Activated CD4-positive, alpha-beta T cell treated with anti-CD3 and anti-CD28 coated beads for 36 hours (primary cell): ENCODE data around the gene DCUN1D2. TPM values are rescaled to one million over a fixed set of nuclear protein-coding genes. Genes with fewer than 3 reads are reported as not detected.

Experiments
- ATAC-seq: fragments of 200-7000 bp; cut with Tn5 transposase; one replicate; pipeline ENCODE4 v1.10.0; 2021; ENCODE audit warnings: mild to moderate bottlenecking, moderate library complexity
- CTCF ChIA-PET: fragments of 350-600 bp; sonication (Branson Sonifier 250); formaldehyde crosslinking; loops from one replicate; lab custom pipeline; 2021; ENCODE audit warnings: antibody characterized with exemption; lab: Charles Lee
- POLR2A ChIA-PET: fragments of 350-600 bp; sonication (Branson Sonifier 250); formaldehyde crosslinking; loops from one replicate; lab custom pipeline; 2021; ENCODE audit warnings: antibody characterized with exemption, inconsistent platforms; lab: Charles Lee
- DNase-seq: peaks from one replicate; pipeline ENCODE4 v3.0.0-alpha.2; 2020
- H3K27ac Mint-ChIP-seq: one replicate; pipeline ENCODE4 v1.8.0; 2021; ENCODE audit warnings: mixed read lengths
- H3K27me3 Mint-ChIP-seq: one replicate; pipeline ENCODE4 v1.8.0; 2021; ENCODE audit warnings: mixed read lengths
- H3K36me3 Mint-ChIP-seq: one replicate; pipeline ENCODE4 v1.8.0; 2021; ENCODE audit warnings: low read depth, mixed read lengths
- H3K4me1 Mint-ChIP-seq: one replicate; pipeline ENCODE4 v1.8.0; 2021; ENCODE audit warnings: mixed read lengths
- H3K4me3 Mint-ChIP-seq: one replicate; pipeline ENCODE4 v1.8.0; 2021; ENCODE audit warnings: mild to moderate bottlenecking, moderate library complexity, mixed read lengths
- H3K9me3 Mint-ChIP-seq: one replicate; pipeline ENCODE4 v1.8.0; 2021; ENCODE audit warnings: low read depth, mixed read lengths
- intact Hi-C, 2 experiments: fragments of 100-400 bp; cut with DNase I in 1 of 2; cut with micrococcal nuclease in 1 of 2; formaldehyde crosslinking; loops; one replicate each; pipeline versions ENCODE4 v1.14.2 to v1.15.1; 2022 to 2024; cut with DNase I, micrococcal nuclease
- total RNA-seq, 2 experiments: library from RNA; stranded (reverse); gene quantifications; one replicate each; pipeline ENCODE4 v1.2.3, GENCODE V29; 2021

The DCUN1D2 gene
- total RNA-seq, 2 experiments from 2014 or later, result 12.1 to 15.3 TPM

DNA sequence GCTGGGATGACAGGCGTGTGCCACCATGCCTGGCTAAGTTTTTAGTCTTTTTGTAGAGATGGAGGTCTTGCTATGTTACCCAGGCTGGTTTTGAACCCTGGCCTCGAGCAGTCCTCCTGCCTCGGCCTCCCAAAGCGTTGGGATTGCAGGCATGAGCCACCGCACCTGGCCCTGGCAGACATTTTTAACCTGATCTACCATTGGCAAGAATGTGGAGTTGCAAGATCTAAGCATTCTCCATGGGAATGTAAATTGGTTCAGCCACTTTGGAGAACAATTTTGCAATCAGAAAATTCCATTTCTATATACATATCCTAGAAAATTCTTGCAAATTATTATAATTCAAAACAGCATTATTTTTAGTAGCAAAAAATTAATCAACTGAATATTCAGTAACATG is 24.3 kb upstream of the DCUN1D2 start:
- intact Hi-C loops, result no loop called here
- POLR2A ChIA-PET, result no interaction called here
- H3K9me3 Mint-ChIP-seq, result no peaks in the 10 kb centered on the region
- no peak for DNase-seq
- CTCF ChIA-PET, result no interaction called here
- H3K4me1 Mint-ChIP-seq, result peaks cover 5% of the 10 kb centered on the region
- H3K4me3 Mint-ChIP-seq, result no peak overlapping the region
- no peak for ATAC-seq
- H3K27me3 Mint-ChIP-seq, result no peaks in the 10 kb centered on the region
- H3K27ac Mint-ChIP-seq, result no peak overlapping the region
- H3K36me3 Mint-ChIP-seq, result peaks cover 16% of the 10 kb centered on the region

DNA sequence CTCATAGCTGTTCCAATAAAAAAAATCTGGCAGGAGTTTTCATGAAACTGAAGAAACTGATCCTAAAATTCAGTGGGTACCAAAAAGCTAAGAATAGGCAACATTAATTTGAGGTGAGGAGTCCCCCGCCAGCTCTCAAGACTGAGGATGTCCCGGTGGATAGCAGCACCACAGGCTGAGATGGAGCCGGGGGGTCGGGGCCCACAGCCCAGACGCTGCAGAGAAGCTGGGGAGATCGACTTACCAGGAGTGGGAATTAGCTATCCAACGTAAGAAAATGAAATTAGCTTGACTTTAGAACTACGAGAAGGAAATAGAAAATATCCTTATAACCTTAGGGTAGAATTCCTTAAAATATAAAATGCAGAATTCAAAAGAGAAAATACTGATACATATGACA is 23.2 kb upstream of the DCUN1D2 start:
- Mint-ChIP-seq H3K36me3 (peaks cover 18% of the 10 kb centered on the region), H3K4me3 (no peak overlapping the region), H3K27me3 (no peaks in the 10 kb centered on the region), H3K4me1 (peaks cover 5% of the 10 kb centered on the region), H3K9me3 (no peaks in the 10 kb centered on the region), H3K27ac (no peak overlapping the region)
- POLR2A ChIA-PET, result interaction anchor here (0.6 kb wide), 1 partner anchor 51 kb away, joined by 3 read pairs; no protein-coding TSS in a partner anchor
- DNase-seq (no peak), ATAC-seq (no peak)
- intact Hi-C loops, result no loop called here
- CTCF ChIA-PET, result interaction anchor here (0.7 to 1.0 kb wide), 3 partner anchors 10 to 211 kb away, joined by 3 read pairs; no protein-coding TSS in a partner anchor

DNA sequence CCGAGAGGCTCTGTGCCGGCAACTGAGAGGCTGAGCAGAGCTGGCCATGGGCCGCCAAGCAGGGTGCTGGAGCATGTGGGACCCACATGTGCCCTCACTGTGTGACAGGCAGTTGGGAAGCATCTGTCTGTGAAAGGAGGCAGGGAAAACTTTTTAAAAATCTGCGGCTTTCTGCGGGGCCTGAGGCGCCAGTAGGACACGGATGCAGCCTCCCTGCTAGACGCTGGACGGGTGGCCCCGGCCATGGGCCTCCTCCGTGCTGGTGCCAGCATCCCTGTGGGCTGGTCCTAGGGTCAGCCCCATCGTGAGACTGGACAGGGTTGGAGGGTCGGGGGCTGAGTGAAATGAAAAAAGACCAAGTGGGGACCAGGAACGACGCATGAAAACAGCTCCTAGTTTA is 20.9 kb upstream of the DCUN1D2 start:
- no peak overlapping the region for H3K27ac Mint-ChIP-seq
- ChIA-PET CTCF (no interaction called here), POLR2A (no interaction called here)
- no peak overlapping the region for H3K4me3 Mint-ChIP-seq
- no peaks in the 10 kb centered on the region for H3K4me1 Mint-ChIP-seq
- ATAC-seq, result no peak
- no peaks in the 10 kb centered on the region for H3K9me3 Mint-ChIP-seq
- H3K36me3 Mint-ChIP-seq, result peaks cover 18% of the 10 kb centered on the region
- intact Hi-C loops, result no loop called here
- no peak for DNase-seq
- H3K27me3 Mint-ChIP-seq, result no peaks in the 10 kb centered on the region

DNA sequence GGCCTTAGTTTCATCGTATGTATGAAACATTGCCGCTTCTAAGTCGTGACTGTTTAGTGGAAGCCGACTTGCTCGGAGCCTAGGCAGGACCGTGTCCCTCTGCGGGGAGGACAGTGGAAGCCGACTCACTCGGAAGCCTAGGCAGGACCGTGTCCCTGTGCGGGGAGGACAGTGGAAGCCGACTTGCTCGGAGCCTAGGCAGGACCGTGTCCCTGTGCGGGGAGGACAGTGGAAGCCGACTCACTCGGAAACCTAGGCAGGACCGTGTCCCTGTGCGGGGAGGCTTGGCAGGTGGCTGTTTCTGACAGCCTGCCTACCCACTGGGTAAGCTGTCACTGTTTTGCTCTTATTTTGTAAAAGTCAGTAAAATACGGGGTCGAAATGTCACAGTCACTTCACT is 20.4 kb upstream of the DCUN1D2 start:
- Mint-ChIP-seq H3K9me3 (no peaks in the 10 kb centered on the region), H3K4me3 (no peak overlapping the region), H3K36me3 (peaks cover 16% of the 10 kb centered on the region), H3K27ac (no peak overlapping the region), H3K4me1 (no peaks in the 10 kb centered on the region), H3K27me3 (no peaks in the 10 kb centered on the region)
- POLR2A ChIA-PET, result no interaction called here
- DNase-seq (no peak), ATAC-seq (no peak)
- CTCF ChIA-PET, result no interaction called here
- intact Hi-C loops, result no loop called here

DNA sequence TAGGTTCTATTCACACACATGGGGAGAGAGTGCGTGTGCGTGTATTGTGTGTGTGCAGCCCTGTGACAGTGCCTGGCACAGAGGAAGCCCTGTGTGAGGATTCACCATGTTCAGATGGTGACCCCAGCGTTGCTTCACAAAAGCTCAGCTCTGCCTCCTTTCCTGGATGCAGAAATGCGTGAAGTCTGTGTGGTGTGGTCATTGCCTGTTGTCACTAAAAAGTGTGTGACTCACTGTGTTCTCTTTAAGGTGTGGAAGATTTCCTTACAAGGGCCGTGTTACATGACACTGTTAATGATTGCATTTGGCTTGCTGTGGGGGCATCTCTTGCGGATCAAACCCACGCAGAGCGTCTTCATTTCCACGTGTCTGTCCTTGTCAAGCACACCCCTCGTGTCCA is 19.5 kb upstream of the DCUN1D2 start:
- Mint-ChIP-seq H3K4me3 (no peak overlapping the region), H3K4me1 (no peaks in the 10 kb centered on the region), H3K9me3 (no peaks in the 10 kb centered on the region), H3K36me3 (peaks cover 22% of the 10 kb centered on the region), H3K27ac (no peak overlapping the region), H3K27me3 (no peaks in the 10 kb centered on the region)
- ATAC-seq, result no peak
- intact Hi-C loops, result no loop called here
- ChIA-PET CTCF (no interaction called here), POLR2A (no interaction called here)
- DNase-seq, result no peak

DNA sequence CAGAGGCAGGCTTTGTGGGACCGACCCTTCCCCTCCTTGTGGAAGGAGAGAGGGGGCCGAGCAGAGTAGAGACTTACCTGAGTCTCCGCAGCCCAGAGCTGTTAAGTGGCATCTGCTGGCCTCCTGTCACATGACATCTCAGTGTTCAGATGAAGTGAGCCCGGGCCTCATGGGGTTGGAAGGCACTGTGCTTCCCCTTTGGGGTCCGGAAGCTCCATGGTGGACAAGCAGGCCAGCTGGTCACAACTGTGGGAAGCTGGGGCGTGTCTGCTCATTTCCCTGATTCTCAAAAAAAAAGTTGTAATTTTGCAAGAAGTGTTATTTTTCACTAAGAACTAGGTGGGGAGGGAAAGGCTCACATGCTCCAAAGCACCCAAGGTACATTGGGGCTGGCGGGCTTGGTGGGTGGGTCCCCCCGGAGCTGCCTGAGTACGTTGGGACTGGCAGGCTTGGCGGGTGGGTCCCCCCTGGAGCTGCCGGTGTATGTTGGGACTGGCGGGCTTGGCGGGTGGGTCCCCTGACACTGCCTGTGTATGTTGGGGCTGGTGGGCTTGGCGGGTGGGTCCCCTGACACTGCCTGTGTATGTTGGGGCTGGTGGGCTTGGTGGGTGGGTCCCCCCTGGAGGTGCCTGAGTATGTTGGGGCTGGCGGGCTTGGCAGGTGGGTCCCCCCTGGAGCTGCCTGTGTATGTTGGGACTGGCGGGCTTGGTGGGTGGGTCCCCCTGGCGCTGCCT is 18.2 kb upstream of the DCUN1D2 start:
- no peaks in the 10 kb centered on the region for H3K9me3 Mint-ChIP-seq
- H3K27ac Mint-ChIP-seq, result no peak overlapping the region
- H3K4me1 Mint-ChIP-seq, result no peaks in the 10 kb centered on the region
- H3K36me3 Mint-ChIP-seq, result peaks cover 30% of the 10 kb centered on the region
- ATAC-seq (no peak), DNase-seq (no peak)
- POLR2A ChIA-PET, result interaction anchor here (0.7 kb wide), 1 partner anchor 9 kb away, joined by 4 read pairs; no protein-coding TSS in a partner anchor
- CTCF ChIA-PET, result interaction anchor here (0.6 kb wide), 1 partner anchor 8 kb away, joined by 3 read pairs; no protein-coding TSS in a partner anchor
- no peaks in the 10 kb centered on the region for H3K27me3 Mint-ChIP-seq
- intact Hi-C loops, result no loop called here
- H3K4me3 Mint-ChIP-seq, result no peak overlapping the region

DNA sequence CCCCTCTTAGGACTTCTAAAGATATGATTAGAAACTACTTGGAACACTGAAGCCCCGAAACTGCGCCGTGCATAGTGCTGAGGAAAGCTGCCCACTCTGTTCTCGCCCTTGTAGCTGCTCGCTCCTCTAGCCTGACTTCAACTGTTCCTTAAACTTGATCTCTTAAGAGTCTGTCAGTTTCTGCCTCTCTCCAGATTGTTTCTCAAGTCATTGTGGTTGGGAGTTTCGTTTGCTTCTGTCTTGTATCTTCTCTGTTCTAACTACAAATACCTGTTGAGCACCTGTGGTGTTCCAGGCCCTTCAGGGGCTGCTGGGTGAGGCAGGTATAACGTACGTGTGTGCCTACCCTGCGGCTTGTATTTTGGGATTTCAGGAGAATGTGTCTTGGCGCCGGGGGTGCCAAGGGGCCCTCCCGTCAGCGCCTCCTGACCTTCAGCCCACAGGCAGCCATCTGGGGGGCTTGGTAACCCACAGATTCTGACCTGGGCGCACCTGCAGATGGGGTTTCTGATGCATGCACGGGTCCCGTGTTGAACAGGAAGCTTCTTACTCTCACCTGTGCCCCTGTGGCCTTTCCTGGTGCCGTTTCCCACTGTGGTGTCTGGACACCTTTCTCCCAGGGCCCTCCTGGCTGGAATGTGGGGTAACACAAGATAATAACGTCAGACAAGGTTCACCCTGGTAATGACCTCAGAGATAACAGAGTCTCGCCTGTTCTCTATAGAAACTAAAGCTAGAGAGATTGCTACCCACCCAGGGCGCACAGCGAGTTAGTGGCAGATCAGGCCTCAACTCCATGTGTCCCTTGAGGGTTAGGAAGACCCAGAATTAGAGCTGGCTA is 17.2 kb upstream of the DCUN1D2 start:
- DNase-seq (no peak), ATAC-seq (no peak)
- Mint-ChIP-seq H3K27me3 (no peaks in the 10 kb centered on the region), H3K9me3 (no peaks in the 10 kb centered on the region), H3K36me3 (peaks cover 34% of the 10 kb centered on the region), H3K4me3 (no peak overlapping the region), H3K4me1 (no peaks in the 10 kb centered on the region), H3K27ac (no peak overlapping the region)
- intact Hi-C loops, result no loop called here
- CTCF ChIA-PET, result interaction anchor here (0.6 to 0.7 kb wide), 2 partner anchors 9 to 273 kb away, joined by 3 to 5 read pairs; no protein-coding TSS in a partner anchor
- POLR2A ChIA-PET, result interaction anchor here (0.7 kb wide), 1 partner anchor 10 kb away, joined by 4 read pairs; no protein-coding TSS in a partner anchor

DNA sequence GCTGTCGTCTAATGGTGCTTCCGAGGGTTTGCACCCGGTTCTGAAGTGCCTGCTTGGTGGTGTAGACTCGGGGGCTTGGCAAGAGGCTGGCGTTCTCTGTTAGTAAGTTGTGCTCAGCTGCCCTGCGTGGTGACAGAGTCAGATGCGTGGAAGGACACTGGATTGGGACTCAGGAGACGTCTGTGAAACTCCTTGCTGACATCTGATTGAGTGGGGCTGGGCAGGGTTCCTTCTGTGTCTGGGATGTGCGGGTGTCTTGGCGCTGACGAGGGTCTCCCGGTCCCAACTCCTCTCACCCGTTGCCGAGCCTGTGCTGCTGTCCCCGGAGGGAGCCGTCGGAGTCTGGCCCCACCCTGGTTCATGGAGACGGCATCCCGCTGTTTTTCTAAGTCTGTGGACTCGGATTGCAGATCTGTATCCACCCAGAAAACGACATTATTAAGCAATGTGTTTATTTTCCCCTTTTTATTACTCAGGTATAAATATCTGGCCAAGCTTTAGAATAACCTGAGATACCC is 16.4 kb upstream of the DCUN1D2 start:
- Mint-ChIP-seq H3K36me3 (peaks cover 35% of the 10 kb centered on the region), H3K27me3 (no peaks in the 10 kb centered on the region), H3K9me3 (no peaks in the 10 kb centered on the region), H3K4me3 (no peak overlapping the region), H3K27ac (no peak overlapping the region), H3K4me1 (no peaks in the 10 kb centered on the region)
- DNase-seq (no peak), ATAC-seq (no peak)
- intact Hi-C loops, result no loop called here
- CTCF ChIA-PET, result interaction anchor here (0.7 kb wide), 1 partner anchor 273 kb away, joined by 5 read pairs; no protein-coding TSS in a partner anchor
- POLR2A ChIA-PET, result no interaction called here

DNA sequence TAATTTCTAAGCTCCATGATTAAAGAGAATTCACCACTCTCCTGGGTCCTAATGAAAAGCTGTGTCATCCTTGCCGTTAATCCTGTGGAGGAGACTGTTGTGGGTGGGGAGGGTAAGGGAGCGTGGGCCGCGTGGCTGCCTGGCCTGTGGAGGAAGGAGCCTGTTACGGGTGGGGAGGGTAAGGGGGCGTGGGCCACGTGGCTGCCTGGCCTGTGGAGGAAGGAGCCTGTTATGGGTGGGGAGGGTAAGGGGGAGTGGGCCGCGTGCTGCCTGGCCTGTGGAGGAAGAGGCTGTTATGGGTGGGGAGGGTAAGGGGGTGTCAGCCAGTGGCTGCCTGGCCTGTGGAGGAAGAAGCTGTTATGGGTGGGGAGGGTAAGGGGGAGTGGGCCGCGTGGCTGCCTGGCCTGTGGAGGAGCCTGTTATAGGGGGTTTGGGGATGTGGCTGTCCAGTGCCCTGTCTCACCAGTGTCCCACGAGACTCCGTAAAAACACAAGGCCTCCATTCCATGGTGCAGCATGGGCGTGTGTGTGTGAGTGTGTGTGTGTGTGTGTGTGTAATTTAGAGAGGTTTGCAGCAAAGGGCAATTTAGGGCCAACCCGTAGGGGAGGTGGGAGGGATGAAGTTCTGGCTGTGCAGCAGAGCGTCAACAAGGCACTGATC is 15.6 kb upstream of the DCUN1D2 start:
- Mint-ChIP-seq H3K4me3 (no peak overlapping the region), H3K27me3 (no peaks in the 10 kb centered on the region), H3K36me3 (peaks cover 38% of the 10 kb centered on the region), H3K9me3 (no peaks in the 10 kb centered on the region), H3K4me1 (no peaks in the 10 kb centered on the region), H3K27ac (no peak overlapping the region)
- CTCF ChIA-PET, result no interaction called here
- DNase-seq (no peak), ATAC-seq (no peak)
- POLR2A ChIA-PET, result no interaction called here
- intact Hi-C loops, result no loop called here

DNA sequence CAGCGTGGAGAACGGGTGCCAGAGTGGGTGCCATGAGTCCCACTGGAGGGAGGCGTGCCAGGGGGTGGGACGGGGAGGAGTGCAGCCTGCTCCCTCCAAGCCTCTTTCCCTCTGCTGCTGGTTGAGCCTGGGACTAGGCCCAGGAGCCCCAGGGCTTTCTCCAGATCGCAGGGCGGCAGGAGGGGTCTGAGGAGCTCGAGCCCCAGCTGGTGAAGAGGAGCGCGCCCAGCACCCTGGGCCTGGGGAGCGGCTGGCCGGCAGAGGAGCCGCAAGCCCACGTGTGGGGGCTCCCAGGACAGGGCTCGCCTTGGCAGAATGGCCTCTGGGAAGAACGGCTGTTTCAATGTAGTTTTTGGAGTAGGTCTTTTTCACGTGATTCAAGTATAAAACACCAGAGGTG is 12.2 kb upstream of the DCUN1D2 start:
- intact Hi-C loops, result no loop called here
- no peaks in the 10 kb centered on the region for H3K9me3 Mint-ChIP-seq
- ATAC-seq (no peak), DNase-seq (no peak)
- CTCF ChIA-PET, result interaction anchor here (0.6 kb wide), 1 partner anchor 834 kb away, joined by 3 read pairs; no protein-coding TSS in a partner anchor
- no peak overlapping the region for H3K27ac Mint-ChIP-seq
- no peaks in the 10 kb centered on the region for H3K4me1 Mint-ChIP-seq
- no peaks in the 10 kb centered on the region for H3K27me3 Mint-ChIP-seq
- H3K36me3 Mint-ChIP-seq, result peaks cover 50% of the 10 kb centered on the region
- H3K4me3 Mint-ChIP-seq, result no peak overlapping the region
- POLR2A ChIA-PET, result no interaction called here
